HG03342 (cell line): Measurements from ENCODE around the gene MLYCD.
A peak's percentile ranks its signal among the peaks of the same experiment; 100 is the strongest.

Source experiments
- ATAC-seq: cut with Tn5 transposase; IDR thresholded peaks from one replicate; pipeline ENCODE4 v1.9.1; 2021; ENCODE audit warnings: mild to moderate bottlenecking, moderate library complexity; ENCODE audit not compliant: unreplicated experiment

MLYCD gene

GRCh38 chr16:83899272-83899897 lies 470 bp downstream of the MLYCD start:
- ATAC-seq: peak; percentile 53

- ATAC-seq: no peak
Observed at GRCh38 chr16:83899978-83900377, 1.1 kb downstream of the MLYCD start.

GRCh38 chr16:83900571-83900970 lies 1.7 kb downstream of the MLYCD start:
- no peak for ATAC-seq

DNA sequence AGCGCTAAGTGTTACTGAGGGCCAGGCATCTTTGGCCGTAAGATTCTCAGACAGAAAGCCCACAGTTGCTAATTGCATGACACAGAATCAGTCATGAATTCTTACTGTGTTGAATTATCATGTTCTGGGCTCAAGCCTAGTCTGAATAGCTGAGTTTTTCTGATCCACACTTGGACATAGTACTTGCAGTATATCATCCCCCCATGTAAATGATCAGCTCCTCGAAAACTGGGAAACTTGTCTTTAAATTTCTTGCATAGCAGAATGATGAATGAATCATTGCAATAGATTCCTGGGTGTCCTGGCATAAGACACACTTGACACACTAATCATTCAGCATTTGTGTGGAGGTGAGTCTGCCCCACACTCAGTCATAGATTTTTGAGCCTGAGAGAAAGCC lies 2.2 kb downstream of the MLYCD start:
- ATAC-seq: no peak

DNA sequence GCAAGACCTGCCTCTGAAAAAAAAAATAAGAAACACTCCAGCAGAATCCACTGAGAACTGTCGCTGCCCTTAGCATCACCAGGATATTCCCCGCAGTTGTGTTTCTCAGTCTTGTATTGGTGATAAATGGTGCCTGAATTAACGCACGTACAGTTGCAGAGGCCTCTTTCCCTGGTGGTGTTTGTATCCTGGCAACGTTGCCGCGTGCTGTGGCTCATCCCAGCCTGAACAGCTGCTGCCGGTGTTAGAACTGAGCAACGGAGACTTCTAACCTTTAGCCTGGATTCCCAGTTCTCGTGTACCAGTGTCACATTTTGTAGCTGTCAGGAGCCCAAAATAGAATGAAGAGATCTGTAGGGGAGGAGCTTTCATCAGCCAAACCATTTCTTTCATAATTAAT lies 4.8 kb downstream of the MLYCD start:
- no peak for ATAC-seq

DNA sequence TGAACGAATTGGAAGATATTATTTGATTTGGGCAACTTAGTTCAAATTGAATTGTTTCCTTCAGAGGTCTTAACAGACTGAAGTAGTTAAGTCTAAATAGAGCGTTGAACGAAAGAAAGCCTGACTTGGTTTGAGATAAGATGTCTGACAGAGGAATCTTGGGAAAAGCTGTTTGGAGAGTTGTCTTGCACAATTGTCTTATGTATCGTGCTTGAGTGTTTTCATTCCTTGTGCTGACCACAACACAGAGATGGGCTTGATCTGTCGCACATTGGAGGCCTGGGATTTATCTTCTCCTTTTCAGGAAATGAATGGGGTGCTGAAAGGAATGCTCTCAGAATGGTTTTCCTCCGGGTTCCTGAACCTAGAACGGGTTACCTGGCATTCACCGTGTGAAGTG lies 7.8 kb downstream of the MLYCD start:
- ATAC-seq: no peak

DNA sequence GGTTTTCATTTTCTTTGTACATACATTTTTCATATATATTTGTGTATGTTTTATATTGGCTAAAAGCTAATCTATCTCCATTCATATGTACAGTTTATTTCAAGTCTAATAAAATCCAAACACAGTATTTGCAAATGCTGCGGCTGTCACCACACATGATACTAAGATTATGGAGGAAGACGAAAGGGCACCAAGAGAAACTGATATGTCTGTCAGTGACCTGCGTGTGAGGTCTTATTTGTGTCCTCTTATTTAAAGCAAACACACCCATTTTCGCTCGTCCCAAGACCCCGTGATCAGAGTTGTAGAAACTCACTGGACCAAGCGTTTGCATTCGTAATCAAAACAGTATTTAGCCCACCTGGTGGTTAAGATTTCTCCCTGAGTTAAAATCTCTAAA lies 8.2 kb downstream of the MLYCD start:
- ATAC-seq: no peak

DNA sequence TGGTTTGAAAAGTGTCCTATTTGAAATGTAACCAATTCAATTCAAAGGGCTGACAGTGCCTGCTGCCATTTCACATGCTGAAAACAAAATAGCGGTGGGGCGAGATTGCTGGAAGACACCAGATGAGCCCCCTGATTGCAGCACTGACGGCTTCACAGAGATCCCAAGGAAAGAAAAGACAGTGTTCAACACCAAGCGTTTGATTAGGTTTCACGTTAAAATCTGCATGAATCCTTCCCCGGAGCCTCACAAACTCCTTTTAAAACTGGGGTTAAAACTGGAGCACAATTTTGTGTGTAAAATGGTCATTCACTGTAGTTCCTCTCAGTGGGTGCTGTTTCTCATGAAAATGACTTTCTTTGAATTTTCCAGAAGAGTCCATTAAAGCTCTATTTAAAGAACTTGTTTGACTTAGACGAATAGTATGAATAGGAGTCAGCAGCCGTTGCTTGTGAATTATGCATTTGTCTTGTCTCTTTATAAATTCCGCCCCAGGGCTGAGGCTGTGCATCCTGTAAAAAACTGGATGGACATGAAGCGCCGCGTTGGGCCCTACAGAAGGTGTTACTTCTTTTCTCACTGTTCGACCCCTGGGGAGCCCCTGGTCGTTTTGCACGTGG lies 8.8 kb downstream of the MLYCD start:
- ATAC-seq: no peak

DNA sequence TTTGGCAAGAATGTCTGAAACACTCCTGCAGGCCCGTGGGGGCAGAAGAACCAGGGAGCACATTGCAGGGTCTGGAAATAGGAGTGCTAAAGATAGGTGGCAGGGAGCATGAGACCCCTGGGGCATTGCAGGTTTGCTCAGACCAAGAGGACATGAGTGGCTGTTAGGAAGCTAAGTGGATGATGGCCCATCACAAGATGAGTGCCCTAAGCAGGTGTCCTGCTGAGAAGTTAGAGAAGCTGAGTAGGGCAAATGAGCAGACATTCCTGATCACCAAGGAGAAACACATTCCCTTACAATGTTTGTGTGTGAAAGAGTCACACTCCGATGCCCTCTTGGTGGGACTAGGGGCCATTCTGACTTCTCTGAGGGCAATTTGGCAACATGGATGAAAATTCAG lies 9.9 kb downstream of the MLYCD start:
- no peak for ATAC-seq

DNA sequence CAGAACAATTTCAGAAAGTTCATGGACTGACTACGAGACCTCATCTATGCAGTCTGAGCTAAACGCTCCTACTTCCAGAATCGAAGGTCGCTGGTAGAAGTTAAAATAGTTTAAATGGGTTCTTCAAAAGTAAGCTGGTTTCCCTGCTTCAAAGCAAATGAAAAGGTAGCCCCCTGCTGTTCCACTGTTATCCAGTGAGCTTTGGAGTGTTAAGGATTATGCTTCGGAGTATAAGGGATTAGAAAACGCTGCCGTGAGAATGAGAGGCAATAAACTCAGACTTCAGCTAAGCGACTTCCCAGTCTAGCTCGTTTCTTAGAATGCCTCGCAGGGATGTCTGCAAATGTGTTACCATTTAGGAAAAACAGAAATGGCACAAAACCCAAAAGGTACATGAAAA lies 12.4 kb downstream of the MLYCD start:
- ATAC-seq: no peak

DNA sequence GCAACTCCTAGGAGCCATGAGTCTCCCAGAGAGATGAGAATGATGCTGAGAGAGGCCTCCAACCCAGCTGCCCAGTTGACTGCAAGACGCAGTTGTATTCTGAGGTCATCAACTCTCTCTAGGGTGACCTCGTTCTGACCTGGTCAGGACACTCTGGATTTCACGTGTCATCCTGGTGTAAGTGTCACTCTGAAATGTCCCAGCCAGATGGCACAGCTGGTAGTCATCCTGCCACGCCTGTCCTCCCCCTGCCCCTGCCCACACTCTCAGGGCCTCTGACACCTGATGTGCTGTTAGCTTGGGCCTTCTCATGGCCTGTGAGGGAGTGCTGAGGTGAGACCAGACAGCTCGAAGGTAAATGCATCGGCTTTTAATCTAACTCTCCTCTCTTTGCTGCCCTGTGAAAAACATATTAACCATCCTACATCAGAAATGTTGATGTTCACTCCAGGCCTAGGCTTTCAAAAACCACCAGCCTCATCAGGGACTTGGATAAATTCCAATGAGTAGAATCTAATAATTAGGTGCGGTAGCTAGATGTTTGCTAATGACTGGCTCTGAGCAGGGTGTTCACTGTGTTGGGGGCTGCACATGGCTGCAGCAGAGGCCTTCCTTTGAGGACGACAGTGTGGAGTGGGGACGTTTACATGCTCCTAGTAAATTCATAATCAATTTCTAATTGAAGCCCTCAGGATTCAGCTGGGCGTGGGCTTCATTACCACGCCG lies 13.8 kb downstream of the MLYCD start:
- no peak for ATAC-seq

DNA sequence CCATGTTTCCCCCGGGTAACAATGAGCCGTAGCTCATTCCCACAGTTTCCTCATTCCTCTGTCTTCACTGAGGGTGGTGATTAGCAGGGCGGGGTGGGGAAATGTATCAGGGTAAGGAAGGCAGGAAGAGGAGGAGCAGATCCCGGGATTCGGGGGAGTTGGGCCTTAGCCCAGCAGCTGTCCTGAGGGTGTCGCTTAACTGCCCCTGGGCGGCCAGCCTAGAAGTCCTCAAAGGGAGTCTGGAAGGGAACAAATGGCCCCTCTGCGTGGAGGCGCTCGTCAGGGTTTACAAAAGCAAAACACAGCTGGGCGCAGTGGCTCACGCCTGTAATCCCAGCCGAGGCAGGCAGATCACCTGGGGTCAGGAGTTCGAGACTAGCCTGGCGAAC lies 14.3 kb downstream of the MLYCD start:
- ATAC-seq: no peak

GRCh38 chr16:83914091-83914710 lies 15.3 kb downstream of the MLYCD start:
- no peak for ATAC-seq

- ATAC-seq: no peak
Observed at GRCh38 chr16:83915081-83915480, 16.2 kb downstream of the MLYCD start.

DNA sequence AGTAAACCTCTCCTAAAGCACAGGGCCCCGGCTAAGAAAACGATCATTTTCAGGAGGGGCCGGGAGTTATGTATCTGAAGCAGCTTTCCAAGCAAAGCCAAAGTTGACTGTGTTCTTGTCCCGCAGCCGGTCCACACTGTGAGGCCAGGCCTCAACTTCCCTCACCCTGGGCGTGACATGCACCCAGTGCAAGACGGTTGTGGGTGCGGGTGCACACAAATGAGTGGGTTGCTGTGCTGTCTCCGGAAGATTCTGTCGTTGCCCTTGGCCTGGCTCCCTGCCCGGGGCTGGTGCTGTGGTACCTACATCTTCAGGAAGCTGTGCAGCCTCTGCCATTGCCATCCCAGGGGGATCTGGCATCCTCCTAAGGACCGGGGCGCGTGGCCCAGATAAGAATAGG lies 16.6 kb downstream of the MLYCD start:
- ATAC-seq: no peak

DNA sequence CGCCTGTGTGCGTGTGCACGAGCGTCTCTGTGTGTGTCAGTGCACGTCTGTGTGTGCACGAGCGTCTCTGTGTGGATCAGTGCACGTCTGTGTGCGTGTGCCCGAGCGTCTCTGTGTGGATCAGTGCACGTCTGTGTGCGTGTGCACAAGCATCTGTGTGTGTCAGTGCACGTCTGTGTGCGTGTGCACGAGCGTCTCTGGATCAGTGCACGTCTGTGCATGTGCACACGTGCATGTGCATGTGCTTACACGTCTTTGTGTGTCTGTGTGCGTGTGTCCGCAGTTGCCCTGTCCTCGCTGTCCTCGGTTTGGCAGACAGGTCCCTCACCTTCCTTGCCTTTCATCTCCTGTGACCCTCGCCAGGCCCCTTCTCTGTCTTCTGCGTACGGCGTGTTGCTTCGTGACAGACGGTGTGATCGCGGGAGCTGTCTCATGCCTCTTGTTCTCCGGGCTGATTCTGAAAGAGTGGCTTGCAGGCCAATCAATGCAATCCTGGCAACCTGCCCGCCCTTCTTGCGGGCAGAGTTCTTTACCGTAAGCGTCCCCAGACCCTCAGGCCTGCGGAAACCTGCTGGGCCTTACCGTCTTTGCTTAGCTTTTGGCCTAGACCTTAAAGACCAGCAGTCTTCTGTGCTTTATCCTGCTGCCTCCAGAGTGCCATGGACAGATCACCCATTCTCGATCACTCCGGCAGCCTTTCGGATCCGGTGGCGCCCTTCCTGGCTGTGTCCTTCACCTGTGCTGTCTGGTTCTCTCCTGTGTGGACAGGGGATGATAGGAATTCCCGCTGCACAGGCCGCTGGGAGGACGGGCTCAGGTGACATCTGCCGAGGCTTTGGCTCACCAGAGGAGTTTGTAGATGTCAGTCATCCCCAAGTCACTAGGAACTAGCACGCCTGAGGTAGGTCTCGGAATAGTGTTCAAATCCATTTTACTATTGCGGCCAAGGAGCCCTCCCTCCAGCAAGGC lies 18.5 kb downstream of the MLYCD start:
- no peak for ATAC-seq

DNA sequence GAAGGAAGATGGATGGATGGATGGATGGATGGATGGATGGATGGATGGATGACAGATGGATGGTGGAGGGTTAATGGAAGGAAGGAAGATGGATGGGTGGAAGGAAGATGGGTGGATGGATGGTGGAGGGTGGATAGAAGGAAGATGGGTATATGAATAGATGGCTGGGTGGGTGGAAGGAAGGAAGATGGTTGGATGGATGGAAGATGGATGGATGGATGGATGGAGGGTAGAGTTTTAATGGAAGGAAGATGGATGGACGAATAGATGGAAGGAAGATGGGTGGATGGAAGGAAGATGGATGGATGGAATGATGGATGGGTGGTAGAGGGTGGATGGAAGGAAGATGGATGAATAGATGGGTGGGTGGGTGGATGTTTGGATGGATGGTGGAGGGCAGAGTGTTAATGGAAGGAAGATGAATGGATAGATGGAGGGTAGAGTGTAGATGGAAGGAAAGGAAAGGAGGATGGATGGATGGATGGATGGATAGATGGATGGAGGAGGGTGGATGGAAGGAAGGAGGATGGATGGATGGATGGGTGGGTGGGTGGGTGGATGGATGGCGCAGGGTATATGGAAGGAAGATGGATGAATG lies 22.1 kb downstream of the MLYCD start:
- no peak for ATAC-seq

- no peak for ATAC-seq
Observed at GRCh38 chr16:83923581-83924365, 24.9 kb downstream of the MLYCD start.

DNA sequence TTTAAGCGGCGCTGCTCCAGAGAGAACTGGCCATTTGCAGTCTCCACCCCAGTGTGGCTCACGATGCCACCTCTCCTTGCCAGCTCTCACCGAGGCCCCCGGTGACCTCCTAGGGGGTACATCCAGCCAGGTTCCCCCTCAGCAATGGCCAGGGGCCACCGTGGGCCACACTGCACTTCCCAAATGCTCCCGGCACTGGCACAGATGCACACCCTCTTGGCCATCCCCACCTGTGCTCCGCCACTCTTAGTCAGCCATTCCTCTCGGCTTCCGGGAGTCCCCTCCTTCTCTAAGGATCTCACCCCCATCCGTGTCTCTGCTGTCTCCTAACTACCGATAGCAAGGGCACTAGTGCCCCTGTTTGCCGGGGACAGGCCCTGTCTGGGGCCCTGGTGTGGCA lies 25.8 kb downstream of the MLYCD start:
- no peak for ATAC-seq
